Muscle of back (tissue), 11 donors: Measurements from ENCODE around the gene KNSTRN. TPM values are rescaled to one million over a fixed set of nuclear protein-coding genes. Genes with fewer than 3 reads are reported as not detected.
A peak's percentile ranks its signal among the peaks of the same experiment; 100 is the strongest.

Experiments
- DNase-seq, 3 donors: peaks; one replicate each; pipeline versions ENCODE4 v3.0.0 to v3.0.0-alpha.2; 2013
- polyA plus RNA-seq, 10 donors: library from polyadenylated mRNA; unstranded; fragments of 120-200 nt; gene quantifications; one replicate each; pipeline ENCODE4 v1.2.1, GENCODE V29; 2013; ENCODE audit not compliant: insufficient read length in 10 of 10

Gene KNSTRN
- polyA plus RNA-seq, 10 donors: 15.5 to 26.2 (median 21.7) TPM

- no peak for DNase-seq
These were observed 10.7 kb downstream of the KNSTRN start for GRCh38 chr15:40392986-40393948.

GRCh38 chr15:40397688-40398412, 15.3 kb downstream of the KNSTRN start:
- DNase-seq: no peak

GRCh38 chr15:40398413-40398873, 15.9 kb downstream of the KNSTRN start:
- peak in 1 of 3 donors; percentile 28 for DNase-seq

GRCh38 chr15:40399370-40399769, 16.8 kb downstream of the KNSTRN start:
- DNase-seq: no peak

- peak; percentile 93 to 96 (median 94) for DNase-seq
These were observed 23.2 kb downstream of the KNSTRN start, which contains the start of gene IVD for GRCh38 chr15:40405501-40406381. Gene IVD (plus strand): TSS chr15:40405795. CDS start chr15:40405828, 33 bp downstream.

GRCh38 chr15:40407330-40407990, 24.9 kb downstream of the KNSTRN start:
- DNase-seq: no peak

GRCh38 chr15:40409366-40409765, 26.8 kb downstream of the KNSTRN start:
- DNase-seq: no peak

GRCh38 chr15:40410476-40410875, 28.0 kb downstream of the KNSTRN start:
- DNase-seq: no peak

GRCh38 chr15:40412095-40412759, 29.7 kb downstream of the KNSTRN start:
- DNase-seq: no peak

- no peak for DNase-seq
These were observed 30.5 kb downstream of the KNSTRN start for GRCh38 chr15:40413036-40413435.

- DNase-seq: no peak
These were observed 32.3 kb downstream of the KNSTRN start for GRCh38 chr15:40414816-40415215.

- no peak for DNase-seq
These were observed 32.7 kb downstream of the KNSTRN start for GRCh38 chr15:40415226-40415625.

- no peak for DNase-seq
These were observed 33.5 kb downstream of the KNSTRN start for GRCh38 chr15:40416056-40416455.

GRCh38 chr15:40418126-40418525, 35.6 kb downstream of the KNSTRN start:
- no peak for DNase-seq

GRCh38 chr15:40420071-40420713, 37.7 kb downstream of the KNSTRN start:
- no peak for DNase-seq

- DNase-seq: no peak
These were observed 38.3 kb downstream of the KNSTRN start for GRCh38 chr15:40420793-40421192.

- peak in 2 of 3 donors; percentile 77 to 87 for DNase-seq
These were observed 39.0 kb downstream of the KNSTRN start for GRCh38 chr15:40421246-40422157.

- peak in 2 of 3 donors; percentile 56 to 65 for DNase-seq
These were observed 42.1 kb downstream of the KNSTRN start for GRCh38 chr15:40424483-40425115.
